DMS153 treated with DMSO at 0.1 percent for 48 hours (cell line): Measurements from ENCODE around the gene PLEKHG1.

Source experiments
- DNase-seq: peaks from one replicate; lab custom pipeline; 2025; ENCODE audit not compliant: unreplicated experiment; lab: John Stamatoyannopoulos, UW

Gene PLEKHG1

GRCh38 chr6:150617496-150618460 is 18.1 kb downstream of the PLEKHG1 start:
- no peak for DNase-seq

DNA sequence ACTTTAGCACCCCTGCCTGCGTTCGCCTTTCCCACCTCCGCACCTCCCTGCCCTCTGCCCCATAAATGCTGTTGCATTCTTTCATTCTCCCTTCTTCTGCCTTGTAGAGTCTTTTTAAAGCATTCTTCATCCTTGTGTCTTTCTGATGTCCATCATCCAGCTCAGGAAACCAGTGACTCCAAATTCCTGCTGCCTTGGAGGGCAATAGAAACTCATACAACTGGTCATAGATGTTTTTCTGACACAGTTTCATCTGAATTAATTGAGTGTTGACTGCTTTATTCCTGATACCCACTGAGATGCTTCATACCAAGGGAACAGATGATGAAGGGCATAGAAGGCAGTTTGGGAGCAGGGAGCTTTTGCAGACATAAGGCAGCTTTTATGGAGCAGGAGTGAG is 19.6 kb downstream of the PLEKHG1 start:
- DNase-seq, result no peak

DNA sequence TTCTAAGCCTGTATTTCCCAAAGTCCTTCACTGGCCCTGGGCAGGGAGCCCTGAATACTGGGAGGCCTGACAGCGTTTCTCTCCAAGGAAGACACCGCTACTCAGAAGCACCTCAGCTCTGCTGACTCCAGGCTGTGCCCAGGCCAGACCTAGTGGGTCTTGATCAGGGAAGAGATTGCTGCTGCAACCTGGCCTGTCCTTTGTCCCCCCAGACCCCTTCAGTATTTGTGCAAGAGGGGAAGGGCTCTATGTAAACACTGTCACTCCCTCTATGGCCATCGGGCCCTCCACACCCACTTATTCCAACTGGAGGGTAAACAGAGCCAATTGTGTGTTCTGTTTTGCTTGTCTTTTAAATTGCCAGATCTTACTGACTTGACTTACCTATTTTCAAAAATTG is 20.6 kb downstream of the PLEKHG1 start:
- DNase-seq, result no peak

DNA sequence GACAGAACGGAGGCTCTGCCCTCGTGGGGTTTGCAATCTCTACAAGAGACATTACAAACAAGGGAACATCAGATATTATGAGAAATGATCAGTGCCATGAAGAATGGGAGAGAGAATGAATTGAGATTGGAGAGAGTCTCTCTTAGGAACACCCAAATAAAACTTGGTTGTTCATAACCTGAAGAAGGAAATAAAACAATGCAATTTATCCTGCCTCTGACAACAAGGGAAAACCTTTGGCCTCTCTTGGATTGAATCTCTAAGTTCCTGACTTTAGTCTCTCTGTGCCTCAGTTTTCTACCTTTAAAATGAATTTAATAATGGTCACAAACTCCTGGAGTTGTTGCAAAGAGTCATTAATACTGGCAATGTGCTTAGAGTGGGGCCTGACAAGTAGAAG is 21.1 kb downstream of the PLEKHG1 start:
- DNase-seq, result no peak

DNA sequence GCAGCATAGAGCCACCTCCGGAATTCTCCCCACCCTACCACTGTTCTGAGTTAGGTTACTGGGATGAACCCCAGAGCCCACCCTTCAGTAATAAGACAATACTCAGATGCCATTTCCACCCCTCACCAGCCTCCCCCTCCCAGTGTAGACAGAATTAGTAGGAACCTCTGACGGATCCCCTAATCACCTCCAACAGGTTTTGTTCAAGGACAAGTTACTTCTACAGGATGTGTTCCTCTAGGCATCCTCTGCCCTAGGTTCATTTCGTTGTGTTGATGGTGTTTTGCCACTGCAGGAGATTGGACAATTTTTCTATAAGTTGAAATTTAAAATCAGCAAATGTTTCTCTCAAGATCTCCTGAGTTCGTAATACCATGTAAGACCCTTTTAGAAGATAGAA is 22.8 kb downstream of the PLEKHG1 start:
- no peak for DNase-seq

DNA sequence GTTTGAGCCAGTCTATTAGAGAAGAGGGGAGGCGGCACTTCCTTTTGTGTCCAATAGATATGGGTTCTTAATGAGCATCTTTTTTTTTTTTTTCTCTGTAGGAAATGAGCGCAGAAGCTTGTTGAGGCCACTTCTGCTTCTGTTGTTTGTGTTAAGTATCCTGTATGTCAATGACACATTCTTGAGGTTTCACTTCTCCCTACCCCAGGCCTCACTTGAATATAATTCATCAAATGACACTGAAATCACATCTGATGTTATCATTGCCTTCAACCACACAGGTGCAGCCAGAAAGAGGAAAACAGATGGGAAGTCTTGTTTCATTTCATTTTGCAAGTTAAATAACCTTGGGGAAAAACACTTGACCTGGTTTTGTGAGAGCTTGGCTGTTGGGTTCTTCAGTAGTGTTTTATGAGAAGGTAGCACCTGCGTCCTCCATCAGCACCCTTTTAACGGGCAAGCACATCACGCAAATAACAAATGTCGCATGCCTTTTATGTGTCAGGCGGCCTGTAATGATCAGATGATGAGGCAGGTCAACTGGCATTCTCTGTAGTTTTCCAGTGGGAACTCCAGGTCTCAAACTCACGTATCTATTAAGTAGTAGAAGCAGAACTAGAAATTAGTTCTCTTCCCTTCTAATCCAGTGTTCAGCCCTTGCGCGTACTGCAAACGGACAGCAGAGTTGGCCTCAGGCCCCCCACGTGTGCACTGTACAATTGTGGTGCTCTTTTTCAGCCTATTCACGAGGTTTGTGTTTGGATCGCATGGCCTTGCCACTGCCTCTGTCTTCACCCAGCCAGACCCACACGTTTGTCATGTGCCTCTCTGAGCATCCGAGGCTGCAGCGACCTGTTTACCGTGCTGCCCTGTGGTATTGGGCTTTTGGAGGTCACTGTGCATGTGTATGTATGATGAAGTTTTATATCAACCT is 23.5 kb downstream of the PLEKHG1 start:
- DNase-seq, result peak; percentile 43

GRCh38 chr6:150624191-150624590 is 24.5 kb downstream of the PLEKHG1 start:
- DNase-seq, result no peak

- DNase-seq, result no peak
Measured at GRCh38 chr6:150625927-150626326, 26.2 kb downstream of the PLEKHG1 start.

DNA sequence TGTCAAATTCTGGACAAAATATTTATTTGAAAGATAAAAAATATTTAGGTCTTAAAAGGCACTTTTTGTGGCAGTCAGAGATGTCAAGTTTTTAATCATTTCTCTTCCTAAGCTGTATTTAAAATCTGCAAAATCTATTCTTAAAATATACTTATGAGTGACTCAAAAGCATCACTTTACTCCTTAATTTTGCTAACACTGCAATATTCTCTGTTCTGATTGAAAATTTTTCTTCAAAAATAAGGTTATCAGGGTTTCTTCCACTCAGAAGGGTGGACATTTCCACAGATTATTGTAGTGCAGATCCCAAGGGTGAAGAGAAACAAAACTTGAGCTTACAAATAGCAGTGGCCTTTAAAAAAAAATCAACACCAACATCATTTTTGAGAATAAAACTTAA is 27.5 kb downstream of the PLEKHG1 start:
- no peak for DNase-seq

DNA sequence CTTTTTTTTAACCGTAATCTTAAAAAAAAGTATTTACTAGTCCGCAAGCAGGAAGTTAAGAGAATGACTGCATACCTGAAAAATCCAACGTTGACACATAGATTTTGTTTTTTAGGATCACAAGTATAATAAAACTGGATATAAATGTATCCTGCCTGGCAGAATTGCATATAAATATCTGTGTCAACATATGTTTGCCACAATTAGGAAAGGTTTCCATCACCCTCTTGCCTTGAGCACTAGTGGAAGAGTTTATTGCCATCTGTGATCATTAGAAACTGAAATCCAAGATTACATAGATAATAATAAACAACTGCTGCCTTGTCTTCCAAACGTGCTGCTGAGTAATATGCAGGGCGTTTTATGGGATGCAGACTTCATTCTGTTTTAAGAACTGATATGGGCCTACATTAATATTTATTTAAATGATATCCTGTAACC is 27.9 kb downstream of the PLEKHG1 start:
- DNase-seq, result no peak

- no peak for DNase-seq
Measured at GRCh38 chr6:150628908-150629307, 29.2 kb downstream of the PLEKHG1 start.

GRCh38 chr6:150631283-150631983 is 31.7 kb downstream of the PLEKHG1 start:
- no peak for DNase-seq

DNA sequence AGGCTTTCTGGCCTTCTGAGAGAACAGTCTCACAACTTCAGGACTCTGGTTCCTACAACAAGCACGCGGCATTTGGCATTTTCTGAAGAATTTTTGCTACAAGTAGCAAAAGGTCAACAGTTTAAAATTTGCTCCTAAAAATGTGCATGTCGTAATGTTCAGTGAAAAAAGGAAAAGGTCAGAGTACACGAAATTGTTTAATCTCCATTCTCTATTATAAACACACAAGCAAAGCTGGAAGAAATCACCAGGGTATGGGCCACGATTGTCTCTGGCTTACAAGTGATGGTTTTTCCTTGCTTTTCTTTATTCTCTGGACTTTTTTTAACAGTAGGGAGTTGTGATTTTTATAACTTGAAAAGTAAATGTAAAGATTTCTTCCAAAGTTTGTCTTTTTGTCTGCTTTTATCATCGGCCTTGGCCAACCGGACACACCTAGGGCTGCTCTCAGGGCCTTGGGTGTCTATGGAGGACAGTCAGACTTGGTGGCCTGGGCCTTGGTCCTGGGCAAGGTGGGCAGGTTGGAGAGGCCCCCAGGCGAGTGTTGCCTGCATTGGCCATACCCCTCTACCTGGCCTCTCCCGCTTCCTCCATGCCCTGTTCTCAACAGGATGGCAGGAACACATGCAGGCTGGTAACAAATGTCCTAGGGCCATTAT is 32.4 kb downstream of the PLEKHG1 start:
- DNase-seq, result no peak

GRCh38 chr6:150632785-150633485 is 33.2 kb downstream of the PLEKHG1 start:
- DNase-seq, result no peak

GRCh38 chr6:150633486-150633834 is 33.8 kb downstream of the PLEKHG1 start:
- no peak for DNase-seq

DNA sequence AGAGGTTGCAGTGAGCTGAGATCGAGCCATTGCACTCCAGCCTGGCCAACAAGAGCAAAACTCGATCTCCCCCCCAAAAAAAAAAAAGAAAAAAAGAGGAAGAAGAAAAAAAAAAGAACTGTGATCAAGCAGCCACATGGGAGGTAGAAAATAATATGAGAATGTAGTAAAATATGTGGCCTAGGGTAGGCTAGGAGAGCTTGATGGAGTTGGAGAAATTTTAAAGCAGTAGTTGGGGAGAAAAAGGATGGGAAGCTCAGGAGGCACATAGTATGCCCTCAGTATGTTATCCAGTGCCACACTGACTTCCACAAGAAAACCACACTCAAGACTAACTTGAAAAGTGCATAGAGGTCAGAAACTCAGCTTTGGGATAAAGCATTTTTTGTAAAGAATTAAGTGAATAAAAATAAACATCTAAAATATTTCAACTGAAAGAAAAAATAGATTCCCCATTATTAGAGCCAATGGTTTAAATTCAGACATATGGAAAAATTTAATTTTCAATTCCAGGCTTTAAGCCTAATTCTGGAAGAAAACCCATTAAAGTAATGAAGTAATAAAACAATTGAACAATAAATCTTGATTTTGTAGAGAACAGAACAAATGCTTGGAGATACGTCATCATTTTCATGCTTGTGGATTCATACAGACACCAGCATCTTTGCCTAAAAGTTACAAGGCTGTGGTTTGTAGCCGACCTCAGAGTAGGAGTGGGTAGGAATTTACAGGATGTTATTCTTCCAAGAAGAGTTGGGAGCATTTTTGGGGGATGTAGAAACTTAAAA is 34.7 kb downstream of the PLEKHG1 start:
- no peak for DNase-seq

GRCh38 chr6:150634964-150635292 is 35.2 kb downstream of the PLEKHG1 start:
- DNase-seq, result no peak

- no peak for DNase-seq
Measured at GRCh38 chr6:150635906-150636514, 36.3 kb downstream of the PLEKHG1 start.

DNA sequence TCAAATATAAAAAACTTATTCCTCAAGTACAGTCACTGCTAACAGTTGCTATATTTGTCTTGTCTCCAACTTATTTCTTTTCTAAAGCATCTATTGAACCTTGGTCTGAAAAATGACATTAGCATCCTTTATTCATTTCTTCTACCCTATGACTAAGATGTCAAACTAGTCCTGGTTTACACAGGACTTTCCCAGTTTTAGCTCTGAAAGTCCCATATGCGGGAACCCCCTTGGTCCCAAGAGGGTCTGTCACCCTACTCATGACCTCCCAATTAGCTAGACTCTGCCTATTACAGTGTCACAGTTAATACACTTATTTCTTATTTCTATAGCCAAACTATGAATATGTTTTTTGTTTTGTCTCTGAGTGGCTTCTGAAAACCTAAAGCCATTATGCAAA is 37.1 kb downstream of the PLEKHG1 start:
- no peak for DNase-seq
